ENCODE measurements around the gene RYR1.
A peak's percentile ranks its signal among the peaks of the same experiment; 100 is the strongest.

Gene RYR1

GRCh38 chr19:38614289-38614688 lies 180.8 kb downstream of the RYR1 start:
- no peaks in the 10 kb centered on the region for H3K27me3 ChIP-seq (ENCODE audit: control insufficient read depth, low read length)
- peaks cover 42% of the 10 kb centered on the region for H3K36me3 ChIP-seq (ENCODE audit: control insufficient read depth, low read length)
- H4K20me1 ChIP-seq (ENCODE audit: control insufficient read depth, insufficient read depth, low read depth, low read length), result no peaks in the 10 kb centered on the region
- H3K9me2 ChIP-seq (replicated peaks; ENCODE audit: control insufficient read depth, low read length), result no peaks in the 10 kb centered on the region
- H3K4me2 ChIP-seq (ENCODE audit: low read length), result no peak overlapping the region
- no peak overlapping the region for H3K27ac ChIP-seq (ENCODE audit: low read depth, low read length)
- peaks cover 30% of the 10 kb centered on the region for H3K4me1 ChIP-seq (ENCODE audit: control insufficient read depth, low read length)
- no peak overlapping the region for H3K4me3 ChIP-seq (ENCODE audit: low read length)
- peaks cover 39% of the 10 kb centered on the region for H3K79me2 ChIP-seq (ENCODE audit: control insufficient read depth, low read length)
- no peaks in the 10 kb centered on the region for H3K9me3 ChIP-seq (ENCODE audit: control insufficient read depth, insufficient read depth, low read length)
- peaks cover 8% of the 10 kb centered on the region for H3F3A ChIP-seq (ENCODE audit: control insufficient read depth, insufficient read depth)
- no peak for TF ChIP-seq EZH2phosphoT487 (IDR thresholded peaks at IDR 0.05; ENCODE audit: borderline replicate concordance, low read length)
- no peak for TF ChIP-seq CTCF (IDR thresholded peaks at IDR 0.05; ENCODE audit: low read depth, low read length, poor library complexity, severe bottlenecking)

GRCh38 chr19:38615007-38615581 lies 181.6 kb downstream of the RYR1 start:
- peaks cover 5% of the 10 kb centered on the region; the same call in 1 of the 2 replicates for H4K20me1 ChIP-seq (ENCODE audit: control insufficient read depth, insufficient read depth, low read depth, low read length)
- peak overlapping the region; percentile 17 for H3K4me3 ChIP-seq (ENCODE audit: low read length)
- peaks cover 8% of the 10 kb centered on the region for H3F3A ChIP-seq (ENCODE audit: control insufficient read depth, insufficient read depth)
- H3K79me2 ChIP-seq (ENCODE audit: control insufficient read depth, low read length), result peaks cover 47% of the 10 kb centered on the region
- no peaks in the 10 kb centered on the region for H3K27me3 ChIP-seq (ENCODE audit: control insufficient read depth, low read length)
- H3K36me3 ChIP-seq (ENCODE audit: control insufficient read depth, low read length), result peaks cover 46% of the 10 kb centered on the region
- no peaks in the 10 kb centered on the region for H3K9me3 ChIP-seq (ENCODE audit: control insufficient read depth, insufficient read depth, low read length)
- peaks cover 36% of the 10 kb centered on the region for H3K4me1 ChIP-seq (ENCODE audit: control insufficient read depth, low read length)
- no peak for TF ChIP-seq EZH2phosphoT487 (IDR thresholded peaks at IDR 0.05; ENCODE audit: borderline replicate concordance, low read length)
- TF ChIP-seq CTCF (IDR thresholded peaks at IDR 0.05; ENCODE audit: low read depth, low read length, poor library complexity, severe bottlenecking), result no peak
- no peak overlapping the region for H3K27ac ChIP-seq (ENCODE audit: low read depth, low read length)
- peak overlapping the region; percentile 93 for H3K4me2 ChIP-seq (ENCODE audit: low read length)
- H3K9me2 ChIP-seq (replicated peaks; ENCODE audit: control insufficient read depth, low read length), result no peaks in the 10 kb centered on the region

- Histone ChIP-seq H3K79me2 (ENCODE audit: control insufficient read depth, low read length) (peaks cover 59% of the 10 kb centered on the region), H3K4me2 (ENCODE audit: low read length) (peak overlapping the region; percentile 93), H3K9me3 (ENCODE audit: control insufficient read depth, insufficient read depth, low read length) (no peaks in the 10 kb centered on the region)
Measured at GRCh38 chr19:38616265-38616664, 182.8 kb downstream of the RYR1 start.

More at GRCh38 chr19:38616265-38616664, 182.8 kb downstream of the RYR1 start:
- Histone ChIP-seq H3K9me2 (replicated peaks; ENCODE audit: control insufficient read depth, low read length) (no peaks in the 10 kb centered on the region), H4K20me1 (ENCODE audit: control insufficient read depth, insufficient read depth, low read depth, low read length) (peaks cover 8% of the 10 kb centered on the region; the same call in 1 of the 2 replicates), H3K4me1 (ENCODE audit: control insufficient read depth, low read length) (peaks cover 40% of the 10 kb centered on the region), H3F3A (ENCODE audit: control insufficient read depth, insufficient read depth) (peaks cover 8% of the 10 kb centered on the region), H3K27ac (ENCODE audit: low read depth, low read length) (peak overlapping the region; percentile 91), H3K36me3 (ENCODE audit: control insufficient read depth, low read length) (peaks cover 51% of the 10 kb centered on the region), H3K4me3 (ENCODE audit: low read length) (peak overlapping the region; percentile 90), H3K27me3 (ENCODE audit: control insufficient read depth, low read length) (no peaks in the 10 kb centered on the region)
- TF ChIP-seq EZH2phosphoT487 (IDR thresholded peaks at IDR 0.05; ENCODE audit: borderline replicate concordance, low read length) (no peak), CTCF (IDR thresholded peaks at IDR 0.05; ENCODE audit: low read depth, low read length, poor library complexity, severe bottlenecking) (no peak)
